Brain microvascular endothelial cell (primary cell): ENCODE results near the gene MIB2.

Source experiments
- DNase-seq: peaks from one replicate; pipeline ENCODE4 v3.0.0-alpha.2; 2020
- H3K27ac ChIP-seq: fragments of 250-450 bp; sonication (Bioruptor Pico); 2 replicates; pipeline ENCODE4 v1.5.1; 2020; ENCODE audit warnings: mild to moderate bottlenecking, moderate library complexity
- H3K27me3 ChIP-seq: fragments of 250-450 bp; sonication (Bioruptor Pico); replicated peaks from 2 replicates; pipeline ENCODE4 v1.5.1; 2020; ENCODE audit warnings: mild to moderate bottlenecking
- H3K36me3 ChIP-seq: fragments of 250-450 bp; sonication (Bioruptor Pico); replicated peaks from 2 replicates; pipeline ENCODE4 v1.5.1; 2020; ENCODE audit warnings: mild to moderate bottlenecking
- H3K4me3 ChIP-seq: 2 replicates; pipeline ENCODE4 v1.5.1; 2011; ENCODE audit warnings: low read depth, mild to moderate bottlenecking, control low read depth, low read length, moderate library complexity
- CTCF ChIP-seq: IDR thresholded peaks from 2 replicates; pipeline ENCODE4 v1.5.1; 2011; ENCODE audit warnings: low read depth, mild to moderate bottlenecking, moderate library complexity, low read length, control low read depth, inconsistent platforms; ENCODE audit errors: missing control alignments
- in situ Hi-C: cut with HindIII; loops from 2 replicates; pipeline ENCODE4 v1.10.0; 2017; ENCODE audit warnings: low sequenced_read_pairs, low pct_ligation_motif_present

The MIB2 gene

GRCh38 chr1:1616838-1617237 is 1.5 kb downstream of the MIB2 start:
- Histone ChIP-seq H3K4me3 (peak overlapping the region; percentile 89), H3K27me3 (no peaks in the 10 kb centered on the region), H3K27ac (no peak overlapping the region), H3K36me3 (peaks cover 3% of the 10 kb centered on the region)
- no peak for DNase-seq
- in situ Hi-C loops, result no loop called here
- TF ChIP-seq CTCF, result no peak

DNA sequence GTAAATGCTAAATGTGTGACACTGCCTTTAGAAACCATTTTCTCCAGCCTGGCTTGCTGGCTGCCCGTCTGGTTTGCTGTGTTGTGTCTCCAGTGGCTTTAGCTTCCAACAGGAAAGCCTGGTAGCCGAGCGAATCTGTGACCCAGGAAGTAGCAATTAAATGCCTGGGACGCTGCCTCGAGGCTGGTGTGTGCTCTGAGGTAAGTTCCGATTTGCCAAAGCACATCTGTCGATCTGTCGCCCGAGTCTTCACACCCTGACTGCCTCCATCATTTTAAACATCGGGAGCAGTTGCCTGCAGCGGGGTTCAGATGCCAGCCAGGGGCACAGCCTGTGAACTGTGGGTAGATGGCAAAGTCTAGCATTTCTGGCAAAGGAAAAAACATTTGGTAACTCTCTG is 2.2 kb downstream of the MIB2 start:
- Histone ChIP-seq H3K27me3 (no peaks in the 10 kb centered on the region), H3K36me3 (peaks cover 3% of the 10 kb centered on the region), H3K4me3 (no peak overlapping the region), H3K27ac (no peak overlapping the region)
- DNase-seq, result no peak
- in situ Hi-C loops, result no loop called here
- no peak for TF ChIP-seq CTCF

GRCh38 chr1:1617925-1618324 is 2.6 kb downstream of the MIB2 start:
- no peaks in the 10 kb centered on the region for H3K27me3 ChIP-seq
- peaks cover 3% of the 10 kb centered on the region for H3K36me3 ChIP-seq
- TF ChIP-seq CTCF, result no peak
- no peak for DNase-seq
- in situ Hi-C loops, result no loop called here
- no peak overlapping the region for H3K27ac ChIP-seq
- H3K4me3 ChIP-seq, result no peak overlapping the region

- in situ Hi-C loops, result no loop called here
- Histone ChIP-seq H3K4me3 (no peak overlapping the region), H3K36me3 (peaks cover 3% of the 10 kb centered on the region), H3K27ac (no peak overlapping the region), H3K27me3 (no peaks in the 10 kb centered on the region)
- no peak for DNase-seq
- TF ChIP-seq CTCF, result no peak
Observed at GRCh38 chr1:1618396-1619068, 3.2 kb downstream of the MIB2 start.

GRCh38 chr1:1619917-1620361 is 4.6 kb downstream of the MIB2 start:
- no peak overlapping the region for H3K4me3 ChIP-seq
- TF ChIP-seq CTCF, result peak; percentile 52
- no peak for DNase-seq
- no peaks in the 10 kb centered on the region for H3K27me3 ChIP-seq
- in situ Hi-C loops, result no loop called here
- peaks cover 3% of the 10 kb centered on the region for H3K36me3 ChIP-seq
- H3K27ac ChIP-seq, result no peak overlapping the region

- in situ Hi-C loops, result no loop called here
- DNase-seq, result no peak
- Histone ChIP-seq H3K27me3 (no peaks in the 10 kb centered on the region), H3K36me3 (peaks cover 3% of the 10 kb centered on the region), H3K27ac (no peak overlapping the region), H3K4me3 (no peak overlapping the region)
- no peak for TF ChIP-seq CTCF
Observed at GRCh38 chr1:1620433-1621139, 5.3 kb downstream of the MIB2 start.
